Activated T-helper 17 cell treated with anti-CD3 and anti-CD28 coated beads, Interleukin-2, amount 50 U/mL, for 72 hours (primary cell): ENCODE results near the gene FOXL1. TPM values are rescaled to one million over a fixed set of nuclear protein-coding genes. Genes with fewer than 3 reads are reported as not detected.
A peak's percentile ranks its signal among the peaks of the same experiment; 100 is the strongest.

ENCODE experiments used
- ATAC-seq: fragments of 150-1000 bp; cut with Tn5 transposase; replicated peaks from 2 replicates; pipeline ENCODE4 v1.10.0; 2021; ENCODE audit warnings: mild to moderate bottlenecking, moderate library complexity
- H3K27ac Mint-ChIP-seq: one replicate; pipeline ENCODE4 v1.8.0; 2022; ENCODE audit warnings: mixed read lengths
- H3K27me3 Mint-ChIP-seq: one replicate; pipeline ENCODE4 v1.8.0; 2022; ENCODE audit warnings: mixed read lengths
- H3K36me3 Mint-ChIP-seq: one replicate; pipeline ENCODE4 v1.8.0; 2022; ENCODE audit warnings: low read depth, mild to moderate bottlenecking, mixed read lengths
- H3K4me1 Mint-ChIP-seq: one replicate; pipeline ENCODE4 v1.8.0; 2022; ENCODE audit warnings: mixed read lengths
- H3K4me3 Mint-ChIP-seq: one replicate; pipeline ENCODE4 v1.8.0; 2022; ENCODE audit warnings: mild to moderate bottlenecking, mixed read lengths
- H3K9me3 Mint-ChIP-seq: one replicate; pipeline ENCODE4 v1.8.0; 2022; ENCODE audit warnings: mixed read lengths
- total RNA-seq, 2 donors: library from RNA; stranded (reverse); gene quantifications; one replicate each; pipeline ENCODE4 v1.2.3, GENCODE V29; 2022

The FOXL1 gene
- total RNA-seq, 2 donors from 2014 or later = not detected

DNA sequence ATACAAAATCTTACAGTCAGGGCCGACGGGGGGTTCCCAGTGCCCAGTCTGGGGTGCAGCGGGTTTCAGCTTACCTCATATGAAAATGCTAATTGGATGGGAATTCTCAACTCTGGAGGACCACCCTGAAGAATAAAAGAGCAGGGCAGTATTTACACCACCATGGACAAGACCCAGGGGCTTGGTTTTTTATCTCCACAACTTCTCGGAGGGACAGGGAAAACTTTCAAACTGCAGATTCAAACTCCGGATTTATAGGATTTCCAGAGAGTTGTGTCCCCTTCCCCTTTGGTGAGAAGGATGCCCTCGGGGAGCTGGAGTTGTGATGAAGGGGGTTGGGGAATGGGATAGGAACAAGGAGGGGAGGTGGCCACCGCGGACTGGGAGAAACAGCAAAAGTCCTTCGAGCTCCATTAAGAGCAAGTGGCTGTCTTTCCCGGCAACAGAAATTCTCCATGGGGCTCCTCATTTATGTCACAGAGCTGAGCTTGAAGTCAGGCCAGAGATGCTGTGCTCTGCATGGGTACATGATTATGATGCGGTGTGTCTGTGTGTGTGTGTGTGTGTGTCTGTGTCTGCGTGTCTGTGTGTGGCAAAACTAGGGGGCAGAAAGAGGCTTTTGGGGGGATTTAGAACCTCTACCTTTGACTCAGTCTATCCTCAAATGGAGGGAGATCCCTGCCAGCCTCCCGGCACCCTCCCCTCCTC lies 15.7 kb downstream of the FOXL1 start:
- H3K4me3 Mint-ChIP-seq = no peak overlapping the region

DNA sequence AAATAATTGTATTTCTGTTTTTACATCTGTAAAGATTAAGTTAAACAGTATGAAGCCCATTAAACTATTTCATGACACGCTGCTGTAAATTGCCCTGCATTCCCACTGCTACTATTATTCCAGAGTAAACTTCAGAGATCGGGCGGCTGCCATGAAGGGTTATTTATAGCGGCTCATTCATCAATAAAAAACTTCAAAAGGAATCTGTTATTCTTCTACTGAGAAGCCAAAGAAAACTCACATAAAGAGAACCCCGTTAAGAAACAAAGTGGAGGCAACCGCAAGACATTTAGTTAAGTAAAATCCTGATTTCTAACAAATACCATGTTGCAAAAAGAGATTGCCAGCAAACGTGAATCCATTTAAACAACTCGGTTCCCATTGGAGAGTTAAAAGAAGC lies 16.4 kb downstream of the FOXL1 start:
- Mint-ChIP-seq H3K4me1 (no peaks in the 10 kb centered on the region), H3K4me3 (no peak overlapping the region), H3K27ac (no peak overlapping the region), H3K27me3 (peaks cover 27% of the 10 kb centered on the region), H3K36me3 (no peaks in the 10 kb centered on the region), H3K9me3 (no peaks in the 10 kb centered on the region)
- no peak for ATAC-seq

More for the DNA sequence above, 15.7 kb downstream of the FOXL1 start:
- H3K4me1 Mint-ChIP-seq = no peaks in the 10 kb centered on the region
- no peaks in the 10 kb centered on the region for H3K36me3 Mint-ChIP-seq
- H3K27ac Mint-ChIP-seq = no peak overlapping the region
- H3K27me3 Mint-ChIP-seq = peaks cover 27% of the 10 kb centered on the region
- no peak for ATAC-seq
- no peaks in the 10 kb centered on the region for H3K9me3 Mint-ChIP-seq

- H3K36me3 Mint-ChIP-seq = no peaks in the 10 kb centered on the region
- no peak overlapping the region for H3K27ac Mint-ChIP-seq
- H3K27me3 Mint-ChIP-seq = peaks cover 27% of the 10 kb centered on the region
- H3K9me3 Mint-ChIP-seq = no peaks in the 10 kb centered on the region
- no peak for ATAC-seq
- H3K4me1 Mint-ChIP-seq = no peaks in the 10 kb centered on the region
- no peak overlapping the region for H3K4me3 Mint-ChIP-seq
Measured at GRCh38 chr16:86595983-86596605, 17.7 kb downstream of the FOXL1 start.

DNA sequence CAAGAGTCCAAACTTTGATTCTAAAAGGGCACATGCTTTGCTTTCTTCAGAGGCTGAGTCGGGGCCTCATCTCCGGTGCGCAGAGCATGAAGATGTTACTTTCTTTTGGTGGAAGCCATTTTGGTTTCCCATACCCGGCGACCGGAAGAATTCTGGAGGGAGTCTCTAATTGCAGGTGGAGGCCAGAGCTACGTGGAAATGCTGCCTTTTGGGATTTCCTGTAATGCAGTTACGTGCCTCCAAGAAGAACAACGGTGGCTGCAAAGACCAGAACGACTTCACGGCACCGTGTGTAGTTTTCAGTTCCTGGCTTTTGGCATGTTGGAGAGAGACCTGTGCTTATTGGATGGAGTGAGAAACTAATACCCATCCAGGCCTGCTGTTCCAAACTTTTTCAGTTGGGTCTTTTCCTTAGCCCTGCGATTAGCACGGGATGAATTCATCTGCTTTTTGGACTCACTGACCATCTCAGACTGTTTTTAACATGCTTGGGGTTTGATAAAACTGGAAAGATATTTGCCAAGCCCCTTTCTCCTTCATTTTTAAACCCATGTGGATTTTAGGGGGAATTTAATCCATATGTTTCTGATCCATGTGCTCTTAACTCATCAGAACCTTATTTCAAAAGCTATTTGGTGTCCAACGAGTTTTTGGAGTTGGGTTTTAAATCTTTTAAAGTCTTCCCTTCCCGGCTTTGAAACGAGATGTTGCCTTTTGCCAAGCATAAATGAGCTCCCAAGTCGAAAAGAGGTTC lies 19.0 kb downstream of the FOXL1 start:
- Mint-ChIP-seq H3K9me3 (no peaks in the 10 kb centered on the region), H3K4me1 (no peaks in the 10 kb centered on the region), H3K36me3 (no peaks in the 10 kb centered on the region), H3K4me3 (no peak overlapping the region), H3K27me3 (peaks cover 27% of the 10 kb centered on the region), H3K27ac (no peak overlapping the region)
- no peak for ATAC-seq

DNA sequence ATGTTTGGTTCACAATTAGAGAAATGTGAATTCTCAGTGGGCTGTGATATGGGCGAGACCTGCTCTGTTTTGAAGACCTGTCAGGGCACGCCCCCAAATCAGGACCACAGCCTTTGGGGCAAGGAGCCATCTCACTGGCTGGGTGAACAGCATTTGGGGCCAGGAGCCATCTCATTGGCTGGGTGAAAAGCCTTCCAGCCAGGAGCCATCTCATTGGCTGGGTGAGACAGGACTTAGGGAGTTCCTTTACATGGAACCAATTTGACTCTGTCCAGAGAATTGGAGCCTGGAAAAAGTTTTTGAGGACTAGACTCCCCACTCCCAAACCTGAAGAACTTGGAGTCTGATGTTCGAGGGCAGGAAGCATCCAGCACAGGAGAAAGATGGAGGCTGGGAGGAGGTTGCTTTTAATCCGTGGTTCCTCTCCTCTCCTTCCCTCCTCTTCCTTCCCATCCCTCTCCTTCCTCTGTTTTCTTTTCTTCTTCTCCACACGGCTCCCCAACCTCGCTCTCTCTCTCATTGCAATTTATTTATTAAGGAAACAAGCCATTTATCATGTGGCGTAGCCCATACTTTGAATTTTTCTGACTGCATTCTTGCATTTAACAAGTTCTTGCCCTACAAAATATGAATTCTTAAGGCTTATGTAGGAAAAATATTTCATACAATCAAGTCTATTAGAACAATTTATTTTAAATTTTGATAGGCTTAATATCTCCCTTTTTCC lies 19.7 kb downstream of the FOXL1 start:
- H3K27ac Mint-ChIP-seq = no peak overlapping the region
- peaks cover 24% of the 10 kb centered on the region for H3K27me3 Mint-ChIP-seq
- H3K36me3 Mint-ChIP-seq = no peaks in the 10 kb centered on the region
- no peaks in the 10 kb centered on the region for H3K4me1 Mint-ChIP-seq
- no peak for ATAC-seq
- no peak overlapping the region for H3K4me3 Mint-ChIP-seq
- no peaks in the 10 kb centered on the region for H3K9me3 Mint-ChIP-seq

GRCh38 chr16:86598607-86599565 lies 20.5 kb downstream of the FOXL1 start:
- no peaks in the 10 kb centered on the region for H3K9me3 Mint-ChIP-seq
- ATAC-seq = no peak
- no peak overlapping the region for H3K4me3 Mint-ChIP-seq
- H3K27ac Mint-ChIP-seq = no peak overlapping the region
- peaks cover 18% of the 10 kb centered on the region for H3K27me3 Mint-ChIP-seq
- H3K36me3 Mint-ChIP-seq = no peaks in the 10 kb centered on the region
- H3K4me1 Mint-ChIP-seq = no peaks in the 10 kb centered on the region

DNA sequence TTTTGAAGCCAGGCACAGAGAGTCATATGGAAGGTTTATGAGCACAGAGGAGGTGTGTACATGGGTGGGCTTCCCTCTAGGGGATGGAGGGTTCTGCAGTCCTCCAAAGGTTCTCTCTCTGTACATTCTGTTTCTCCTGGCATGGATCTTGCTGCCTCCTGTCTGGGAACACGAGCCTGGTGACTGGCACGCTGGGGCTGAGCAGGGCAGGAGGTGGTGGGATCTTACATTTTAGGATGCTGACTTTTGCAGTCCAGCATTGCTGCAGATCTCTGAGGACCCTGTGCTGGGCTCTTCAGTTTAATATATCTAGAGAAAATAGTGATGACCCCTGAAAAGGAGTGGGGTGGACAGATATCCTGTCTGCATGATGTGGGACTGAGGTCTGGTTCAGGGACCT lies 23.0 kb downstream of the FOXL1 start:
- no peak overlapping the region for H3K27ac Mint-ChIP-seq

DNA sequence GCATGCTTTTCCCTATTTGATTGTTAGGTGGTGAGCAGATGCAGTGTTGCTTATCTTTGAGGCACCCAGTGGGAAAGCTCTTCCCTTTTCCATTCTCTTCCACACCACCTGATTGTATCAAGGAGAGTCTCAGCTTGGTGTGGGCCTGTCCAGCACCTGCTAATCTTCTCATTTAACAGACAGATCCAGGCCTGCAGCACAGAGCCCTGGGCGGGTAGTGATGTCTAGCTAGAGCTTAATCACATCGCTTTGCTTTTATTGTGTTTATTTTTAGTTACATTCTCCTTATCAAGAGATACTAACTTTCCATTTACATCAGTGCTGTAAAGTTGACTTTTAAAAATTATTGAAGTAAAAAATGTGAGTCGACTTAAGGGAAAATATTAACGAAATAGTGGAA lies 24.2 kb downstream of the FOXL1 start:
- Mint-ChIP-seq H3K27ac (no peak overlapping the region), H3K27me3 (peaks cover 18% of the 10 kb centered on the region), H3K4me3 (no peak overlapping the region), H3K9me3 (no peaks in the 10 kb centered on the region), H3K36me3 (no peaks in the 10 kb centered on the region), H3K4me1 (no peaks in the 10 kb centered on the region)
- no peak for ATAC-seq

More for the DNA sequence above, 23.0 kb downstream of the FOXL1 start:
- Mint-ChIP-seq H3K36me3 (no peaks in the 10 kb centered on the region), H3K4me1 (no peaks in the 10 kb centered on the region), H3K27me3 (peaks cover 18% of the 10 kb centered on the region), H3K9me3 (no peaks in the 10 kb centered on the region), H3K4me3 (no peak overlapping the region)
- no peak for ATAC-seq

- no peaks in the 10 kb centered on the region for H3K4me1 Mint-ChIP-seq
- peak overlapping the region; percentile 45 for H3K27ac Mint-ChIP-seq
- H3K4me3 Mint-ChIP-seq = peak overlapping the region; percentile 75
- no peaks in the 10 kb centered on the region for H3K36me3 Mint-ChIP-seq
- peaks cover 6% of the 10 kb centered on the region for H3K27me3 Mint-ChIP-seq
- H3K9me3 Mint-ChIP-seq = no peaks in the 10 kb centered on the region
- peak; percentile 99 for ATAC-seq
Measured at GRCh38 chr16:86604436-86605193, 26.3 kb downstream of the FOXL1 start.

- Mint-ChIP-seq H3K36me3 (no peaks in the 10 kb centered on the region), H3K4me3 (peak overlapping the region; percentile 75), H3K4me1 (no peaks in the 10 kb centered on the region), H3K9me3 (no peaks in the 10 kb centered on the region), H3K27ac (no peak overlapping the region), H3K27me3 (peaks cover 10% of the 10 kb centered on the region)
- no peak for ATAC-seq
Measured at GRCh38 chr16:86605950-86606349, 27.6 kb downstream of the FOXL1 start.

DNA sequence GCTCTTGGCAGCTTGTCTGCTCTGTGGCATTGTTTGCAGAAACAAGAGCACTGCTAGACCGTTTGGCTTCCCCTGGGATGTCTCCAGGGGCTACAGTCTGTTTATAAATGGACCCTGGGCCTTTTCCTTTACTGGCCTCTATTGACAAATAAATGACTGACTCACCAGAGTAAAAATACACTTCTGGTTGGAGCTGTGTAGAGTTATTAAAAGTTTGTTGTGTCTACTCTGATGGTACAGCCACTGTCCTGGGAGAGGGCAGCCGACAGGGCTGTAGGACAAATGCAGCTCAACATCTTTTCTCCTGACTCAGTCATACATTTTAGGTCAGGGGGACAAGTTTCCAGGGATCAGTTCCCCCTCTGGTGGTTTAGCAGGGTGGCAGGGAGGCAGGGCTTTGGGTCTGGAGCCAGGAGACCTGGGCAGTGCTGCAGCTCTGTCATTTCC lies 30.0 kb downstream of the FOXL1 start:
- no peaks in the 10 kb centered on the region for H3K4me1 Mint-ChIP-seq
- peaks cover 6% of the 10 kb centered on the region for H3K27me3 Mint-ChIP-seq
- no peak overlapping the region for H3K27ac Mint-ChIP-seq
- H3K9me3 Mint-ChIP-seq = no peaks in the 10 kb centered on the region
- H3K4me3 Mint-ChIP-seq = no peak overlapping the region
- ATAC-seq = no peak
- no peaks in the 10 kb centered on the region for H3K36me3 Mint-ChIP-seq

DNA sequence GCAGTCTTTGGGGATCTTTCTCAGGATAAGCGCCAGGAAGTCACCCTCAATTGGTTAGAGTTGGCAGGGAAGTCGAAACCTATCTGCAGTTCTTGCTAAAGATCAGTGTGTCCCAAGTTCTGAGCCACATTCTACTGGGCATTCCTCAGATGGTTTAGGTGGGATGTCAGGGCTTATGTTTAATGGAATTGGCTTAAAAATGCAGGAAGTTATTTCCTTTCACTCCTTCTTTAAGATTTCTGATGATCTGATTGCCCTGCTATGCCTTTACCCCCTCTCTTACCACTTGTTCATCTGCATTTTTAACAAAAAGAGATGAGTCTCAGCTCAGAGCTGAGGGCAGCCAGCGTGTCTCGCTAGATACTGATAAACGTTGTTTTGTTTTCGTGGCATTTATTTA lies 30.8 kb downstream of the FOXL1 start:
- ATAC-seq = no peak
- Mint-ChIP-seq H3K4me1 (no peaks in the 10 kb centered on the region), H3K4me3 (no peak overlapping the region), H3K27me3 (peaks cover 9% of the 10 kb centered on the region), H3K27ac (no peak overlapping the region), H3K9me3 (no peaks in the 10 kb centered on the region), H3K36me3 (no peaks in the 10 kb centered on the region)

DNA sequence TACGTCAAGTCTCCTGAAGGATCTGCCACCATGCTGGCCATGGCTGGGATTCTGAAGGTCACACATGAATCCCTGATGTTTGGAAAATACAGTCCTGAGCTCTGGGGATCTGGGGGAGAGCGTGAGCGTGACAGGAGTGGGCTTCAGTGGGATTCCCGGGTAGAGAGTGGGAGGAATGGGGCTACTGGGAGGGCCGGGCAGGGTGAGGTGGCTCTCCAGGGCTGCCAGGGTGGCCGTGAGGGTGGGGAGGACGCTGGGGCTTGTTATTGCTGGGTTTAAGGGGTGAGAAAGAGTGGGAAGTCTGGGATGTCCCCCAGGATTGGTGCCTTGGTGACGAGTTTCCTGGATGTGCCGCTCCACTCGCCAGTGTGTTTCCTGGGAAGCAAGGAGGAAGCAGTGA lies 31.3 kb downstream of the FOXL1 start:
- no peaks in the 10 kb centered on the region for H3K4me1 Mint-ChIP-seq
- no peak for ATAC-seq

More for the DNA sequence above, 31.3 kb downstream of the FOXL1 start:
- no peaks in the 10 kb centered on the region for H3K36me3 Mint-ChIP-seq
- no peak overlapping the region for H3K4me3 Mint-ChIP-seq
- H3K9me3 Mint-ChIP-seq = no peaks in the 10 kb centered on the region
- no peak overlapping the region for H3K27ac Mint-ChIP-seq
- H3K27me3 Mint-ChIP-seq = peaks cover 9% of the 10 kb centered on the region
